GM12878 (cell line): ENCODE data around the gene PDCD5. TPM values are rescaled to one million over a fixed set of nuclear protein-coding genes. Genes with fewer than 3 reads are reported as not detected.

Experiments
- ZZZ3 ChIP-seq: IDR thresholded peaks from 2 replicates; pipeline ENCODE4 v1.6.1; 2011; ENCODE audit warnings: low read depth; ENCODE audit not compliant: control insufficient read depth, insufficient read length
- polyA plus RNA-seq, 11 experiments: library from polyadenylated mRNA; depleted of rRNA in 4 of 11; unstranded in 6 of 11; stranded (reverse) in 5 of 11; fragments of >200 nt; fragmentation: Nextera tagmentation in 4 of 11; fragmentation: Illumina TruSeq in 1 of 11; extraction: Ambion mirVana in 4 of 11; extraction: Trizol in 1 of 11; gene quantifications; 1 replicate in 1 of 11; 2 replicates in 10 of 11; pipeline versions ENCODE4 v1.2.1 to v1.2.3, GENCODE V29; 2011 to 2016; ENCODE audit warnings: inconsistent platforms in 2 of 11, missing spikeins in 2 of 11, low read depth in 1 of 11
- small RNA-seq: library from RNA; depleted of rRNA; stranded (forward); fragments of <200 nt; gene quantifications from one replicate; pipeline ENCODE3, GENCODE V24; 2014
- total RNA-seq, 4 experiments: library from RNA; depleted of rRNA in 3 of 4; stranded (reverse); fragments of >200 nt in 3 of 4; fragmentation: Illumina TruSeq in 1 of 4; extraction: Trizol in 1 of 4; gene quantifications; 2 replicates each; pipeline versions ENCODE4 v1.2.1 to v1.2.3, GENCODE V29; 2013 to 2021

The PDCD5 gene
- total and polyA plus RNA-seq, 10 of the 15 experiments (the other 5 are each of a cell fraction or from before 2014, with no cell fraction given): 124 to 556 (median 227) TPM

GRCh38 chr19:32631381-32631780 lies 50.4 kb downstream of the PDCD5 start (continued):
- TF ChIP-seq ZZZ3: no peak

Small RNA genes within 50 kb of the gene (small RNA-seq; reads per million reads assigned to genes)
- not detected for gene SNORA68B

Other genes with a start within 250 kb of the PDCD5 start
- 9.4 and 10.6 TPM in 2 replicates for gene ZNF507, start 235.6 kb upstream of the PDCD5 start, total RNA-seq (2014; rRNA removed)
- gene ZNF507, start 235.6 kb upstream of the PDCD5 start, total RNA-seq (2014; rRNA removed; fragmentation: Illumina TruSeq; extraction: Trizol): 10.2 and 11.6 TPM in 2 replicates
- 16.5 and 17.4 TPM in 2 replicates for gene ZNF507, start 235.6 kb upstream of the PDCD5 start, total RNA-seq (2021)
- gene ZNF507, start 235.6 kb upstream of the PDCD5 start, polyA plus RNA-seq (2011; rRNA removed): 18.4 and 21.5 TPM in 2 replicates
- gene ZNF507, start 235.6 kb upstream of the PDCD5 start, polyA plus RNA-seq (2014; fragmentation: Illumina TruSeq; extraction: Trizol): 15.8 and 18.8 TPM in 2 replicates
- 1 to 10 TPM; 2.3 to 2.7 TPM for gene ZNF507, start 235.6 kb upstream of the PDCD5 start, polyA plus RNA-seq (2014; fragmentation: Nextera tagmentation; extraction: Ambion mirVana)
- gene ZNF507, start 235.6 kb upstream of the PDCD5 start, polyA plus RNA-seq (2014; rRNA removed): 10.0 and 10.3 TPM in 2 replicates
- 10 to 100 TPM in 1 of 2 experiments, 1 to 10 TPM in 1; 8.3 to 10.0 TPM for gene ZNF507, start 235.6 kb upstream of the PDCD5 start, polyA plus RNA-seq (2016; fragmentation: Nextera tagmentation; extraction: Ambion mirVana)
- gene DPY19L3, start 175.4 kb upstream of the PDCD5 start, total RNA-seq (2014; rRNA removed): 17.5 and 21.2 TPM in 2 replicates
- gene DPY19L3, start 175.4 kb upstream of the PDCD5 start, total RNA-seq (2014; rRNA removed; fragmentation: Illumina TruSeq; extraction: Trizol): 11.0 and 11.9 TPM in 2 replicates
- 23.8 and 30.2 TPM in 2 replicates for gene DPY19L3, start 175.4 kb upstream of the PDCD5 start, total RNA-seq (2021)
- 15.2 and 19.2 TPM in 2 replicates for gene DPY19L3, start 175.4 kb upstream of the PDCD5 start, polyA plus RNA-seq (2011; rRNA removed)
- gene DPY19L3, start 175.4 kb upstream of the PDCD5 start, polyA plus RNA-seq (2014; fragmentation: Illumina TruSeq; extraction: Trizol): 16.4 and 18.4 TPM in 2 replicates
- 1 to 10 TPM; 2.5 to 3.2 TPM for gene DPY19L3, start 175.4 kb upstream of the PDCD5 start, polyA plus RNA-seq (2014; fragmentation: Nextera tagmentation; extraction: Ambion mirVana)
- 24.1 and 29.4 TPM in 2 replicates for gene DPY19L3, start 175.4 kb upstream of the PDCD5 start, polyA plus RNA-seq (2014; rRNA removed)
- gene DPY19L3, start 175.4 kb upstream of the PDCD5 start, polyA plus RNA-seq (2016; fragmentation: Nextera tagmentation; extraction: Ambion mirVana): 10 to 100 TPM; 10.8 to 12.2 TPM
- 28.8 and 33.3 TPM in 2 replicates for gene ANKRD27, start 94.0 kb downstream of the PDCD5 start, total RNA-seq (2014; rRNA removed)
- gene ANKRD27, start 94.0 kb downstream of the PDCD5 start, total RNA-seq (2014; rRNA removed; fragmentation: Illumina TruSeq; extraction: Trizol): 23.9 and 24.2 TPM in 2 replicates
- 41.2 and 42.2 TPM in 2 replicates for gene ANKRD27, start 94.0 kb downstream of the PDCD5 start, total RNA-seq (2021)
- gene ANKRD27, start 94.0 kb downstream of the PDCD5 start, polyA plus RNA-seq (2011; rRNA removed): 49.9 and 52.5 TPM in 2 replicates
- gene ANKRD27, start 94.0 kb downstream of the PDCD5 start, polyA plus RNA-seq (2014; fragmentation: Illumina TruSeq; extraction: Trizol): 26.2 and 28.1 TPM in 2 replicates
- 1 to 10 TPM; 2.8 to 4.5 TPM for gene ANKRD27, start 94.0 kb downstream of the PDCD5 start, polyA plus RNA-seq (2014; fragmentation: Nextera tagmentation; extraction: Ambion mirVana)
- 25.0 and 27.9 TPM in 2 replicates for gene ANKRD27, start 94.0 kb downstream of the PDCD5 start, polyA plus RNA-seq (2014; rRNA removed)
- gene ANKRD27, start 94.0 kb downstream of the PDCD5 start, polyA plus RNA-seq (2016; fragmentation: Nextera tagmentation; extraction: Ambion mirVana): 10 to 100 TPM; 30.0 to 31.2 TPM
- gene RGS9BP, start 94.7 kb downstream of the PDCD5 start, total RNA-seq (2014; rRNA removed): 0.05 and 0.06 TPM in 2 replicates
- gene RGS9BP, start 94.7 kb downstream of the PDCD5 start, total RNA-seq (2014; rRNA removed; fragmentation: Illumina TruSeq; extraction: Trizol): 0.04 TPM in 1 of 2 replicates, not detected in the other
- gene RGS9BP, start 94.7 kb downstream of the PDCD5 start, total RNA-seq (2021): 0.10 TPM in 1 of 2 replicates, not detected in the other
- gene RGS9BP, start 94.7 kb downstream of the PDCD5 start, polyA plus RNA-seq (2011; rRNA removed): 0.01 and 0.04 TPM in 2 replicates
- not detected in 2 replicates for gene RGS9BP, start 94.7 kb downstream of the PDCD5 start, polyA plus RNA-seq (2014; fragmentation: Illumina TruSeq; extraction: Trizol)
- not detected for gene RGS9BP, start 94.7 kb downstream of the PDCD5 start, polyA plus RNA-seq (2014; fragmentation: Nextera tagmentation; extraction: Ambion mirVana)
- not detected in 2 replicates for gene RGS9BP, start 94.7 kb downstream of the PDCD5 start, polyA plus RNA-seq (2014; rRNA removed)
- gene RGS9BP, start 94.7 kb downstream of the PDCD5 start, polyA plus RNA-seq (2016; fragmentation: Nextera tagmentation; extraction: Ambion mirVana): not detected
- 19.9 and 20.3 TPM in 2 replicates for gene NUDT19, start 110.6 kb downstream of the PDCD5 start, total RNA-seq (2014; rRNA removed)
- 7.9 and 8.5 TPM in 2 replicates for gene NUDT19, start 110.6 kb downstream of the PDCD5 start, total RNA-seq (2014; rRNA removed; fragmentation: Illumina TruSeq; extraction: Trizol)
- 16.4 and 18.2 TPM in 2 replicates for gene NUDT19, start 110.6 kb downstream of the PDCD5 start, total RNA-seq (2021)
- 12.2 and 13.0 TPM in 2 replicates for gene NUDT19, start 110.6 kb downstream of the PDCD5 start, polyA plus RNA-seq (2011; rRNA removed)
- 9.3 and 10.5 TPM in 2 replicates for gene NUDT19, start 110.6 kb downstream of the PDCD5 start, polyA plus RNA-seq (2014; fragmentation: Illumina TruSeq; extraction: Trizol)
- 10 to 100 TPM; 16.8 to 31.0 TPM for gene NUDT19, start 110.6 kb downstream of the PDCD5 start, polyA plus RNA-seq (2014; fragmentation: Nextera tagmentation; extraction: Ambion mirVana)
- gene NUDT19, start 110.6 kb downstream of the PDCD5 start, polyA plus RNA-seq (2014; rRNA removed): 9.9 and 10.2 TPM in 2 replicates
- 10 to 100 TPM; 17.3 to 18.8 TPM for gene NUDT19, start 110.6 kb downstream of the PDCD5 start, polyA plus RNA-seq (2016; fragmentation: Nextera tagmentation; extraction: Ambion mirVana)
- 0.11 TPM in 1 of 2 replicates, not detected in the other for gene TDRD12, start 138.6 kb downstream of the PDCD5 start, total RNA-seq (2014; rRNA removed)
- gene TDRD12, start 138.6 kb downstream of the PDCD5 start, total RNA-seq (2014; rRNA removed; fragmentation: Illumina TruSeq; extraction: Trizol): not detected in 2 replicates
- not detected in 2 replicates for gene TDRD12, start 138.6 kb downstream of the PDCD5 start, total RNA-seq (2021)
- gene TDRD12, start 138.6 kb downstream of the PDCD5 start, polyA plus RNA-seq (2011; rRNA removed): 0.15 and 0.17 TPM in 2 replicates
- not detected in 2 replicates for gene TDRD12, start 138.6 kb downstream of the PDCD5 start, polyA plus RNA-seq (2014; fragmentation: Illumina TruSeq; extraction: Trizol)
- not detected for gene TDRD12, start 138.6 kb downstream of the PDCD5 start, polyA plus RNA-seq (2014; fragmentation: Nextera tagmentation; extraction: Ambion mirVana)
- gene TDRD12, start 138.6 kb downstream of the PDCD5 start, polyA plus RNA-seq (2014; rRNA removed): 0.13 TPM in 1 of 2 replicates, not detected in the other
- under 1 TPM in 1 of 2 experiments, not detected in 1; 0.08 TPM for gene TDRD12, start 138.6 kb downstream of the PDCD5 start, polyA plus RNA-seq (2016; fragmentation: Nextera tagmentation; extraction: Ambion mirVana)